Body of pancreas (tissue), 4 donors: ENCODE data around the gene TMEM134. TPM values are rescaled to one million over a fixed set of nuclear protein-coding genes. Genes with fewer than 3 reads are reported as not detected.

ENCODE experiments used
- ATAC-seq: fragments of 150-250 bp; one replicate; pipeline ENCODE4 v1.9.1; 2016
- DNase-seq, 4 donors: peaks; one replicate each; pipeline ENCODE4 v3.0.0-alpha.2; 2019
- H3K27ac ChIP-seq, 4 donors: fragments of 200-600 bp; sonication (generic); 1 replicate in 3 of 4; 2 replicates in 1 of 4; pipeline versions ENCODE4 v1.5.1 to v1.6.1; 2016 to 2019; ENCODE audit warnings: mild to moderate bottlenecking in 1 of 4, mixed read lengths in 1 of 4, moderate library complexity in 1 of 4
- H3K27me3 ChIP-seq, 2 donors: fragments of 200-600 bp; sonication (generic); one replicate each; pipeline ENCODE4 v1.6.0; 2016; ENCODE audit warnings: mild to moderate bottlenecking in 1 of 2
- H3K36me3 ChIP-seq, 2 donors: fragments of 200-600 bp; sonication (generic); replicated peaks in 1 of 2; 2 replicates each; pipeline ENCODE4 v1.5.1; 2016; ENCODE audit warnings: low read depth in 2 of 2; ENCODE audit not compliant: insufficient read depth in 1 of 2
- H3K4me1 ChIP-seq: fragments of 200-600 bp; sonication (generic); one replicate; pipeline ENCODE4 v1.6.0; 2016
- H3K4me3 ChIP-seq, 2 donors: fragments of 200-600 bp; sonication (generic); 1 replicate in 1 of 2; 2 replicates in 1 of 2; pipeline ENCODE4 v1.5.1; 2016 to 2019
- H3K9me3 ChIP-seq, 3 donors: fragments of 200-600 bp; sonication (generic); 1 replicate in 2 of 3; 2 replicates in 1 of 3; pipeline ENCODE4 v1.5.1; 2016
- CTCF ChIP-seq, 7 experiments: fragments of 450-650 bp in 4 of 7; fragments of 200-600 bp in 3 of 7; sonication (generic) in 3 of 7; IDR thresholded peaks; one replicate each; pipeline ENCODE4 v1.5.1; 2016 to 2019; ENCODE audit warnings: antibody characterized with exemption in 7 of 7
- POLR2A ChIP-seq, 3 donors: fragments of 450-650 bp; IDR thresholded peaks; one replicate each; pipeline ENCODE4 v1.6.1; 2016; ENCODE audit warnings: antibody characterized with exemption in 3 of 3, mild to moderate bottlenecking in 2 of 3
- WGBS, 2 donors: methylation state at CpG; one replicate each; pipeline ENCODE4 v1.1.5; 2017; 5-methylcytosine and 5-hydroxymethylcytosine counted together
- intact Hi-C: fragments of 100-400 bp; cut with DNase I; formaldehyde crosslinking; loops from one replicate; pipeline ENCODE4 v1.15.1; 2023
- total RNA-seq, 2 donors: library from RNA; depleted of rRNA; stranded (reverse); fragments of >200 nt; gene quantifications; one replicate each; pipeline ENCODE4 v1.1.0, GENCODE V29; 2016

The TMEM134 gene
- total RNA-seq, 2 donors from 2014 or later: 69.5 to 118 TPM

- TF ChIP-seq CTCF (IDR thresholded peaks at IDR 0.05) (no peak), POLR2A (IDR thresholded peaks at IDR 0.05) (no peak)
- Histone ChIP-seq H3K27ac (no peak overlapping the region), H3K27me3 (no peaks in the 10 kb centered on the region), H3K4me1 (peaks cover 9% of the 10 kb centered on the region), H3K9me3 (no peaks in the 10 kb centered on the region), H3K4me3 (no peak overlapping the region), H3K36me3 (peaks cover 0 to 4% of the 10 kb centered on the region in 2 donors)
- intact Hi-C loops: no loop called here
- DNase-seq (no peak), ATAC-seq (no peak)
- 74 to 92% methylated on average over 6 to 20 of the region's 23 CpGs for WGBS, 2 donors
These were observed 34.6 kb downstream of the TMEM134 start for GRCh38 chr11:67434395-67434881.

GRCh38 chr11:67433536-67434394, 35.3 kb downstream of the TMEM134 start:
- WGBS, 2 donors: 85 to 98% methylated on average over 8 to 21 of the region's 22 CpGs
- H3K36me3 ChIP-seq: peaks cover 0 to 4% of the 10 kb centered on the region in 2 donors
- H3K27me3 ChIP-seq: no peaks in the 10 kb centered on the region
- H3K4me3 ChIP-seq: no peak overlapping the region
- DNase-seq (peak in 1 of 4 donors; percentile 14), ATAC-seq (no peak)
- H3K4me1 ChIP-seq: peaks cover 15% of the 10 kb centered on the region
- intact Hi-C loops: no loop called here
- H3K27ac ChIP-seq: no peak overlapping the region
- no peaks in the 10 kb centered on the region for H3K9me3 ChIP-seq
- no peak for TF ChIP-seq POLR2A (IDR thresholded peaks at IDR 0.05)

- TF ChIP-seq CTCF (IDR thresholded peaks at IDR 0.05): no peak
- TF ChIP-seq POLR2A (IDR thresholded peaks at IDR 0.05): no peak
- Histone ChIP-seq H3K4me1 (peaks cover 15% of the 10 kb centered on the region), H3K27me3 (no peaks in the 10 kb centered on the region), H3K4me3 (no peak overlapping the region), H3K27ac (no peak overlapping the region), H3K36me3 (peaks cover 0 to 4% of the 10 kb centered on the region in 2 donors), H3K9me3 (no peaks in the 10 kb centered on the region)
- intact Hi-C loops: no loop called here
- DNase-seq: no peak
- WGBS, 2 donors: 88 to 90% methylated on average over 11 to 22 of the region's 22 CpGs
- no peak for ATAC-seq
These were observed 36.2 kb downstream of the TMEM134 start for GRCh38 chr11:67432655-67433349.

- H3K27ac ChIP-seq: no peak overlapping the region
- intact Hi-C loops: no loop called here
- 84 to 92% methylated on average over 22 to 24 of the region's 24 CpGs for WGBS, 2 donors
- H3K27me3 ChIP-seq: no peaks in the 10 kb centered on the region
- no peak for TF ChIP-seq POLR2A (IDR thresholded peaks at IDR 0.05)
- H3K4me3 ChIP-seq: no peak overlapping the region
- H3K9me3 ChIP-seq: no peaks in the 10 kb centered on the region
- H3K36me3 ChIP-seq: peaks cover 0 to 4% of the 10 kb centered on the region in 2 donors
- DNase-seq: no peak
- H3K4me1 ChIP-seq: peaks cover 23% of the 10 kb centered on the region
- ATAC-seq: no peak
These were observed 37.5 kb downstream of the TMEM134 start for GRCh38 chr11:67431346-67432249.

- Histone ChIP-seq H3K4me3 (no peak overlapping the region), H3K36me3 (peaks cover 0 to 4% of the 10 kb centered on the region in 2 donors), H3K9me3 (no peaks in the 10 kb centered on the region), H3K27me3 (no peaks in the 10 kb centered on the region), H3K27ac (no peak overlapping the region), H3K4me1 (peaks cover 23% of the 10 kb centered on the region)
- ATAC-seq: no peak
- TF ChIP-seq POLR2A (IDR thresholded peaks at IDR 0.05): no peak
- no peak for TF ChIP-seq CTCF (IDR thresholded peaks at IDR 0.05)
- 58 to 69% methylated on average over 11 of the region's 11 CpGs for WGBS, 2 donors
- intact Hi-C loops: no loop called here
- peak in 1 of 4 donors; percentile 14 for DNase-seq
These were observed 39.3 kb downstream of the TMEM134 start for GRCh38 chr11:67429722-67430121.
